ENCODE data around the gene ITGAD.

The ITGAD gene

DNA sequence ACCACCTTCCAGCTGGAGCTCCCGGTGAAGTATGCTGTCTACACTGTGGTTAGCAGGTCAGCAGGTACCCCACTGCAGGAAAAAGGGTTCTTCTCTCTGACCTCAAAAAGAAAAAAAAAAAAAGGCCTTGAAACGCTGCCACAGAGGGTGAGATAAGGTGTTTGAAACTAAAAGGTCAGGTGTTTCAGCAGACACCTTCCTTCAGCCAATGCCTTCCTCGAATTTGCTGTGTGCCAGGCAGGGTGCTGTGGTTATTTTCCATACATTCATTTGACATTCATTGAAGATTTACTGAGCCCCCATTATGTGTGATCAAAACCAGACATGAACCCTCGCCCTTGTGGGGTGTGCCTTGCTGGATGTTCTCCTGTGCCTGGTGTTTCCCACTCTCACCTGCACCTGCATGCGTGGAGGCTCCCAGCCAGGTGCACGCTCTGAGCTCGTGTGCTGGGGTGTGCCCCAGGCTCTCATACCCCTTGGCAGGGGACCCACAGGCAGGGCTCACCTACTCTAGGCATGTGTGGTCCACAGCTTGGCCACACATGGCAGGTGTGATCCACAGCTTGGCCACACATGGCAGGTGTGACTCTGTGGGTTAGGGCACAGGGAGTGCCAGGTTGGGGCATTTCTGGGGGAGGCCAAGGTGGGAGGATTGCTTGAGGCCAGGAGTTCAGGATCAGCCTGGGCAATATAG lies 15.8 kb upstream of the ITGAD start:
- H3K36me3 ChIP-seq (ENCODE audit: insufficient read depth, low read length): no peaks in the 10 kb centered on the region
- no peak overlapping the region for H3K9ac ChIP-seq (ENCODE audit: low read depth, low read length)
- H3K4me1 ChIP-seq (ENCODE audit: insufficient read depth, low read length): peaks cover 1% of the 10 kb centered on the region; the same call in 1 of the 2 replicates
- no peaks in the 10 kb centered on the region for H3K9me3 ChIP-seq (ENCODE audit: control insufficient read depth, insufficient read depth, low read length)

DNA sequence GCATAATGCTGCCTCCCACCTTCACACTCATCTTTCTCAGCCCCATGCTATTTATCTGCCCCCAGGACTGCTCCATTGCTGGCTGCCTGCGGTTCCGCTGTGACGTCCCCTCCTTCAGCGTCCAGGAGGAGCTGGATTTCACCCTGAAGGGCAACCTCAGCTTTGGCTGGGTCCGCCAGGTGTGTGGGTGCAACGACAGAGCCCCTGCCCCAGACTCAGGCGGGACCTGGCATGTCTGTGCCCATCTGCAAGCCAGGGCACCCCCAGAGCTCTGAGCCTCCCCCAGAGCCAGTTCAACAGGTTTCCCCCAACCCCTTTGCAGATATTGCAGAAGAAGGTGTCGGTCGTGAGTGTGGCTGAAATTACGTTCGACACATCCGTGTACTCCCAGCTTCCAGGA lies 12.9 kb upstream of the ITGAD start:
- H3K36me3 ChIP-seq (ENCODE audit: insufficient read depth, low read length): no peaks in the 10 kb centered on the region
- H3K9ac ChIP-seq (ENCODE audit: low read depth, low read length): no peak overlapping the region
- H3K9me3 ChIP-seq (ENCODE audit: control insufficient read depth, insufficient read depth, low read length): no peaks in the 10 kb centered on the region
- H3K4me1 ChIP-seq (ENCODE audit: insufficient read depth, low read length): peaks cover 2% of the 10 kb centered on the region; the same call in 1 of the 2 replicates

DNA sequence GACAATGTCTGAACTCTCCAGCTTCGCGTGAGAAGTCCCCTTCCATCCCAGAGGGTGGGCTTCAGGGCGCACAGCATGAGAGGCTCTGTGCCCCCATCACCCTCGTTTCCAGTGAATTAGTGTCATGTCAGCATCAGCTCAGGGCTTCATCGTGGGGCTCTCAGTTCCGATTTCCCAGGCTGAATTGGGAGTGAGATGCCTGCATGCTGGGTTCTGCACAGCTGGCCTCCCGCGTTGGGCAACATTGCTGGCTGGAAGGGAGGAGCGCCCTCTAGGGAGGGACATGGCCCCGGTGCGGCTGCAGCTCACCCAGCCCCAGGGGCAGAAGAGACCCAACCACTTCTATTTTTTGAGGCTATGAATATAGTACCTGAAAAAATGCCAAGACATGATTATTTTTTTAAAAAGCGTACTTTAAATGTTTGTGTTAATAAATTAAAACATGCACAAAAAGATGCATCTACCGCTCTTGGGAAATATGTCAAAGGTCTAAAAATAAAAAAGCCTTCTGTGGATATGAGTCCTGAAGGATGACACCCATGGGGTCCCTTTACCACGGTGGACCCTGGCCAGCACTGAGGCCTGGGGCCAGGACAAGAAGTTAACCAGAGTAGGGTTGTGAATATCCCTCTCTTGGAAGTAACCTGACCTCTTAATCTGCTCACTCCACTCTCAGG lies 10.5 kb upstream of the ITGAD start:
- no peaks in the 10 kb centered on the region for H3K9me3 ChIP-seq (ENCODE audit: control insufficient read depth, insufficient read depth, low read length)
- peaks cover 6% of the 10 kb centered on the region; the same call in 1 of the 2 replicates for H3K4me1 ChIP-seq (ENCODE audit: insufficient read depth, low read length)
- H3K36me3 ChIP-seq (ENCODE audit: insufficient read depth, low read length): no peaks in the 10 kb centered on the region
- H3K9ac ChIP-seq (ENCODE audit: low read depth, low read length): no peak overlapping the region

DNA sequence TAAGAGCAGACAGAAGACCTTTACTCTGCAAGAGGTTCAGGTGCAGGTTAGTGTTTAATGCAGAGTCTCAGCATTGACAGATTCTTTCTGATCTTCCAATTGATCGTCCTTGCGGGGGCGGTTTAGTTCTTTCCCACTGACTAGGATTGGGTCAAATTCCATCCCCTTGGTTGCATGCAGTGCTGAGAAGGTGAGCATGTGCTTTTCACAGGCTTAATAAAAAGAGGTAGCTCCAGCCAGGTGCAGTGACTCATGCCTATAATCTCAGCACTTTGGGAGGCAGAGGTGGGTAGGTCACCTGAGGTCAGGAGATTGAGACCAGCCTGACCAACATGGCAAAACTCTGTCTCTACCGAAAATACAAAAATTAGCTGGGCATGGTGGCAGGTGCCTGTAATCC lies 7.5 kb upstream of the ITGAD start:
- H3K9me3 ChIP-seq (ENCODE audit: control insufficient read depth, insufficient read depth, low read length): no peaks in the 10 kb centered on the region
- no peak overlapping the region for H3K9ac ChIP-seq (ENCODE audit: low read depth, low read length)
- H3K36me3 ChIP-seq (ENCODE audit: insufficient read depth, low read length): no peaks in the 10 kb centered on the region
- H3K4me1 ChIP-seq (ENCODE audit: insufficient read depth, low read length): peaks cover 6% of the 10 kb centered on the region; the same call in 1 of the 2 replicates

DNA sequence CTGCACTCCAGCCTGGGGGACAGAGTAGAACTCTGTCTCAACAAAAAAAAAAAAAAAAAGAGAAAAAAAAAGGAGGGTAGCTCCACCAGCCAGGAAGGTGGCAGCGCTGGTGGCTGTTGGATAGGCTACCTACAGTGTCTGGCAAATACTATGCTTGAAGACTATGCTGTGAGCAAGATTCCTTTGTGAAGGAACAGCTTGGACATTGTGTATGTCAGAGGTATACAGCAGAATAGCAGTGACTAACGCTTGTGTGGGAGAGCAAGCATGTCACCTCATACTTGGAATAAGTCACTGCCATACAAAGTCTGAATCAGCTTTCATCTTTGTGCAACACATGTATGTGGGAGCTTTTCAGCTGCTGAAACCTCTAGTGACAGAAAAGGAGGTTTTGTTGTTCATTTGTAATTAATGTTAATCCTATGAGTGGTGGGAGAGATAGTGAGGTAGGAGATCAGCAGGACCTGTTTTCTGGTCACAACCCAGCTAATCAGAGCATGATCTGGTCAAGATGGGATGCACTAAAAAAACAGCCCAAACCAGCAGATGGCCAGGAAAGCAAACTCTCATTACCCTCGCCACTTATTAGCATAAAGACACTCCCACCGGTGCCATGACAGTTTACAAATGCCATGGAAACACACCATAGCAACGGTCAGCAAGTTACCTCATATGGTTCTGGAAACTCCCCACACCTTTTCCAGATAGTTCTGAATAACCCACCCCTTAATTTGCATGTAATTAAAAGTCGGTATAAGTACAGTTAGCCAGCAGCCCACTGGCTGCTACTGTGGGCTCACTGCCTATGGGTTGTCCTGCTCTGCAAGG lies 6.8 kb upstream of the ITGAD start:
- Histone ChIP-seq H3K4me1 (ENCODE audit: insufficient read depth, low read length) (peaks cover 6% of the 10 kb centered on the region; the same call in 1 of the 2 replicates), H3K36me3 (ENCODE audit: insufficient read depth, low read length) (no peaks in the 10 kb centered on the region), H3K9ac (ENCODE audit: low read depth, low read length) (no peak overlapping the region), H3K9me3 (ENCODE audit: control insufficient read depth, insufficient read depth, low read length) (no peaks in the 10 kb centered on the region)

DNA sequence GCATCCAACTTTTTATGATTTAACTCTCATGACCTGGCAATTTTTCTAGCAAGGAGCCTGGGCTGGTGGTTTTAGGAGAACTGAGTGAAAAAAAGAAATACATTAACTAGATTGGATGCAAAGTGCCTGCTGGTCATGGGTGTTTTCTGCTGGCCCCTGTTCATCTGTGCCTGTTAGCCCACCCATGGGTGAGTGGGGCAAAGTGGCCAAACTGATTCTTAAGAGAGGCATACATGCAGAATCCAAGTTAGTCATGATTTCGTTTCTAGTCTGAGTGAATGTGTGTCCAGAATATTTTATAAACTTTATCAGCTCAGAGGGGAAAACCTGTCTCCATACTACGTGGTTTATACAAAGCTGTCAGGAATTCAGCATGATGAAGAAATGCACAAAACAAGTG lies 4.6 kb upstream of the ITGAD start:
- no peak overlapping the region for H3K9ac ChIP-seq (ENCODE audit: low read depth, low read length)
- no peaks in the 10 kb centered on the region for H3K36me3 ChIP-seq (ENCODE audit: insufficient read depth, low read length)
- H3K9me3 ChIP-seq (ENCODE audit: control insufficient read depth, insufficient read depth, low read length): no peaks in the 10 kb centered on the region
- peaks cover 6% of the 10 kb centered on the region; the same call in 1 of the 2 replicates for H3K4me1 ChIP-seq (ENCODE audit: insufficient read depth, low read length)

DNA sequence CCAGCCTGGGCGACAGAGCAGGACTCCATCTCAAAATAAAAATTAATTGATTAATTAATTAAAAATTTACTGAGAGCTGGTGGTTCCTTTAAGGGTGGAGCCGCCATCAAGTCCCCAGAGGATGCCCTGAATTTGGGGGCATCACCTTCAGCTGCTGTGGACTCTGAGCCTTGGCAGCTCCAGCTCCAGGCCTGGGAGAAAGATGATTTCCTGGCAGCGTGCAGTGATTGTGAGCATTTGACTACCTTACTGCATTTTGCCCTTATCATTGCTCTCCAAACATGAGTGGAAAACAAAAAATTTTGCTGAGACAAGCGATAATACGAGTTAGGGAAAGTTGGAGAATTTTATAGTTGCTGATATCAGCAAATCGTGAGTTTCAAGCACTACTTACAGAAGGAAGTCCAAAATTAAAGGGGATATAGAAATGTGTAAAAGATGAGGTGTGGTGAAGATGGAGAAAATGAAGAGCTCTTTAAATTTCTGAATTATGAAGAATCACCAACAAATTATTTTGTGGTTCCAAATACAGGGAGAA lies 2.6 kb upstream of the ITGAD start:
- Histone ChIP-seq H3K36me3 (ENCODE audit: insufficient read depth, low read length) (no peaks in the 10 kb centered on the region), H3K9me3 (ENCODE audit: control insufficient read depth, insufficient read depth, low read length) (no peaks in the 10 kb centered on the region), H3K9ac (ENCODE audit: low read depth, low read length) (no peak overlapping the region), H3K4me1 (ENCODE audit: insufficient read depth, low read length) (peaks cover 4% of the 10 kb centered on the region; the same call in 1 of the 2 replicates)

DNA sequence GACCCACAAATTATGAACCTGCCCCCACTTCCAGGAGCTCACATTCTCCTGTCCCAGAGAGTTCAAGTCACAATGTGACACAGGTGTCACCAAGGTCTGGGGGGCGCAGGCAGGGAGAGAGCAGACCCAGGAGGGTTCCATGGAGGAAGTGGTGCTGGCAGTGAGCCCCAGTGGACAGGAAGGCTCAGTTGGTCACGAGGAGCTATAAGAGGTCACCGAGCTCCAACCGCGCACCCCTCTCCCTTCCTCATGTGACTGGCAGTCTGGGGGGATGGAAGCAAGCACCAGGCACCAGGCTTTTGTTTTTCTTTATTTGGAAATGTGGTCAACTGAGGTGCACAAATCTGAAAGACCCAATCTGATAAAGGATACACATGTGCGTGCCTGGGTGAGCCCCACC lies 2.5 kb downstream of the ITGAD start:
- Histone ChIP-seq H3K9ac (ENCODE audit: low read depth, low read length) (no peak overlapping the region), H3K36me3 (ENCODE audit: insufficient read depth, low read length) (no peaks in the 10 kb centered on the region), H3K4me1 (ENCODE audit: insufficient read depth, low read length) (peaks cover 5% of the 10 kb centered on the region; the same call in 1 of the 2 replicates), H3K9me3 (ENCODE audit: control insufficient read depth, insufficient read depth, low read length) (no peaks in the 10 kb centered on the region; the same call in 1 of the 2 replicates)

DNA sequence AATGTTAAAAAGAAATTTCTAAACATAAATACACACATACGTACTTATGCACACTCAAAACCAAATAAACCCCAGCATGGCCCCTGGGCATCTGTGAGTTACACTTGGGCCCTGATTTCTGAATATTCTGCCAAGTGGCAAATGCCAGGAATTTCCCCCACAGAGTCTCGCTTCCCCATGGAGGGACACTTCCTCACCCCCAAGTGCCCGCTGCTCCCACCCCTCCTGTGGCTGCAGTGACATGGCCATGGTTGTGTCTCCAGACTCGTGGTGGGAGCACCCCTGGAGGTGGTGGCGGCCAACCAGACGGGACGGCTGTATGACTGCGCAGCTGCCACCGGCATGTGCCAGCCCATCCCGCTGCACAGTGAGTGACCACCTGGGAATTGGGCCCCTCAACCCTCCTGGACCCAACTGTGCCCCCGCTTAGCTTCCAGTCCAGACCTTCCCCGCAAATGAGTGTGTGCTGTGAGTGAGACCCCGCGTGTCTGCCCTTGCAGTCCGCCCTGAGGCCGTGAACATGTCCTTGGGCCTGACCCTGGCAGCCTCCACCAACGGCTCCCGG lies 4.0 kb downstream of the ITGAD start:
- H3K4me1 ChIP-seq (ENCODE audit: insufficient read depth, low read length): peaks cover 5% of the 10 kb centered on the region; the same call in 1 of the 2 replicates
- no peak overlapping the region for H3K9ac ChIP-seq (ENCODE audit: low read depth, low read length)
- no peaks in the 10 kb centered on the region for H3K36me3 ChIP-seq (ENCODE audit: insufficient read depth, low read length)
- no peaks in the 10 kb centered on the region; the same call in 1 of the 2 replicates for H3K9me3 ChIP-seq (ENCODE audit: control insufficient read depth, insufficient read depth, low read length)

DNA sequence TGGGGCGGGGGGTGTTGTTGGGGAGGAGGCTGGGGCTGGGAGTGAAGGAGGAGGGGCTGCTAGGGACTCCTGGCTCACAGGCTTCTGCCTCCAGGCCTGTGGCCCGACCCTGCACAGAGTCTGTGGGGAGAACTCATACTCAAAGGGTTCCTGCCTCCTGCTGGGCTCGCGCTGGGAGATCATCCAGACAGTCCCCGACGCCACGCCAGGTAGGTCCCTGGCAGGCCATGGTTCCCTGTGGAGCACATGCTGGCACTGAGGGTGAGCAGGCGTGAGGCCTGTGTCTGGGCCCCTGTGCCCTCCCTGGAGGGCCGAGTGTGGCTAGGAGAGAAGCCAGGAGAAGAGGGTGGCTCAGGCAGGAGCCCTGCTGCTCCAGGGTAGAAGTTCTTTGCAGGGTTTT lies 4.6 kb downstream of the ITGAD start:
- Histone ChIP-seq H3K9me3 (ENCODE audit: control insufficient read depth, insufficient read depth, low read length) (no peaks in the 10 kb centered on the region; the same call in 1 of the 2 replicates), H3K9ac (ENCODE audit: low read depth, low read length) (no peak overlapping the region), H3K36me3 (ENCODE audit: insufficient read depth, low read length) (no peaks in the 10 kb centered on the region), H3K4me1 (ENCODE audit: insufficient read depth, low read length) (peaks cover 5% of the 10 kb centered on the region; the same call in 1 of the 2 replicates)

DNA sequence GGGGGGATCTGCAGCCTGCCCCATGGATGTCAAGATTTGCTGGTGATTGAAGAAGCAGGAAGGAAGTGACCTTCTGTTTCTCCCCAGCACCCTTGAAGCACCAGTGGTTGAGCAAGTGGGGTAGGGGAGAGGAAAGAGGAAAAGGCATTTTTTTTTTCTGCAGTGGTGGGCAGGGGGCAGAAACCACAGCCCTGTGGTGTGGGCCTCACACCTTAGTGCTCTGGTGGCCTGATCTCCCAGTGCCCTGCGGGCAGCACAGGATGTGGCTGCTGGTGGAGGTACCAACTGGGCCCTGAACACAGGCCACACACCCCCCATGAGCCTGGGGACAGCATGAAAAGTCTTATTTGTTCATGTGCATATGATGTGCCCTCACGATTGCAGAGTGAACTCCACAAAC lies 7.1 kb downstream of the ITGAD start:
- no peaks in the 10 kb centered on the region for H3K36me3 ChIP-seq (ENCODE audit: insufficient read depth, low read length)
- H3K9ac ChIP-seq (ENCODE audit: low read depth, low read length): no peak overlapping the region
- H3K9me3 ChIP-seq (ENCODE audit: control insufficient read depth, insufficient read depth, low read length): no peaks in the 10 kb centered on the region; the same call in 1 of the 2 replicates
- peaks cover 2% of the 10 kb centered on the region; the same call in 1 of the 2 replicates for H3K4me1 ChIP-seq (ENCODE audit: insufficient read depth, low read length)

DNA sequence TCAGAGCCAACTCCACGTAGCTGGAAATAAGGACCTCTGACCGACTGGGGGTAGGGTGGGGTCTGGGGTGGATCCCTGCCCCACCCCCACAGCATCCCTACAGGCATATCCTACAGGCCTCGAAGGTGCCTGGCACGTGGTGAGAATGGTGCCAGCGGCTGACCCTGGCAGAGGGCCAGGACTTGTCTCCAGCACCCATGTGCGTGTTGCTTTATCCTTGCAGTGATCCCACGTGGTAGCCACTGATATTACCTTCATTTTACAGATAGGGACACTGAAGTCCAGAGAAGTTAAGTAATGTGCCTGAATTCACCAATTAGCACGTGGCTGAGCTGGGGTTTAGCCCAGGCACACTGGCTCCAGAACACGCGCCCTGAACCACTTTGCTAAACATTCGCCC lies 8.3 kb downstream of the ITGAD start:
- Histone ChIP-seq H3K36me3 (ENCODE audit: insufficient read depth, low read length) (no peaks in the 10 kb centered on the region), H3K9me3 (ENCODE audit: control insufficient read depth, insufficient read depth, low read length) (no peaks in the 10 kb centered on the region; the same call in 1 of the 2 replicates), H3K4me1 (ENCODE audit: insufficient read depth, low read length) (peaks cover 2% of the 10 kb centered on the region; the same call in 1 of the 2 replicates), H3K9ac (ENCODE audit: low read depth, low read length) (no peak overlapping the region)

DNA sequence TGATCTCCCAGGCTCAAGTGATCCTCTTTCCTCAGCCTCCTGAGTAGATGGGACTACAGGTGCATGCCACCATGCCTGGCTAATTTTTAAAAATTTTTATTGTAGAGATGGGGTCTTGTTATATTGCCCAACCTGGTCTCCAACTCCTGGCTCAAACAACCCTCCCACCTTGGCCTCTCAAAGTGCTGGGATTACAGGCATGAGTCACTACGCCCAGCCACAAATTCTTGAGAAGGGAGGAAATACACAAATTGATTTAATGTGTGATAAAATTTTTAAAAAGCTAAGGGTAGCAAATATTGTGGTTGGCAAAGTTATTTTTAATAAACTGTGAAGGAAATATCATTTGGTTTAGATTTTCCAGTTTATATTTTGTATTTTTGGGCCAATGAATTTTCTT lies 9.6 kb downstream of the ITGAD start:
- no peaks in the 10 kb centered on the region for H3K4me1 ChIP-seq (ENCODE audit: insufficient read depth, low read length)
- H3K36me3 ChIP-seq (ENCODE audit: insufficient read depth, low read length): no peaks in the 10 kb centered on the region
- H3K9ac ChIP-seq (ENCODE audit: low read depth, low read length): no peak overlapping the region
- H3K9me3 ChIP-seq (ENCODE audit: control insufficient read depth, insufficient read depth, low read length): no peaks in the 10 kb centered on the region; the same call in 1 of the 2 replicates
